Panc1 (cell line): ENCODE results near the gene KLF2.

Experiments used
- CTCF ChIP-seq: fragments of 450-650 bp; IDR thresholded peaks from 2 replicates; pipeline ENCODE4 v1.5.1; 2017; ENCODE audit warnings: mild to moderate bottlenecking
- POLR2AphosphoS5 ChIP-seq: IDR thresholded peaks from 2 replicates; pipeline ENCODE4 v1.6.1; 2012; ENCODE audit warnings: mild to moderate bottlenecking, low read depth, low read length, moderate library complexity
- REST ChIP-seq, 2 experiments: IDR thresholded peaks; 2 replicates each; pipeline ENCODE4 v1.6.1; 2011 to 2012; ENCODE audit warnings: low read depth in 2 of 2, control low read depth in 1 of 2, low read length in 1 of 2, mild to moderate bottlenecking in 1 of 2, moderate library complexity in 1 of 2; ENCODE audit not compliant: insufficient read depth in 1 of 2
- SIN3A ChIP-seq: IDR thresholded peaks from 2 replicates; pipeline ENCODE4 v1.6.1; 2012; ENCODE audit warnings: low read depth, mild to moderate bottlenecking, low read length, moderate library complexity, borderline replicate concordance; ENCODE audit not compliant: insufficient read depth

GRCh38 chr19:16361926-16362325 lies 37.3 kb downstream of the KLF2 start:
- TF ChIP-seq CTCF = no peak
- TF ChIP-seq SIN3A = no peak
- no peak for TF ChIP-seq REST (IDR thresholded peaks at IDR 0.05; ENCODE audit: insufficient read depth in 1 of 2, low read depth in 2 of 2, low read length in 1 of 2)
- TF ChIP-seq POLR2AphosphoS5 = no peak
